Skin epidermis (tissue), 12 donors: ENCODE data around the gene POMT1.
A peak's percentile ranks its signal among the peaks of the same experiment; 100 is the strongest.
"Not testable (repeated sequence)": the region's sequence is repeated elsewhere in the genome, so short reads cannot be mapped to it uniquely, and the experiment has no call there.

ENCODE experiments used
- H3K27ac ChIP-seq, 21 experiments: fragments of 200-600 bp; sonication (generic) in 11 of 21; one replicate each; pipeline ENCODE4 v1.5.0; 2020; ENCODE audit warnings: mild to moderate bottlenecking in 3 of 21, inconsistent platforms in 2 of 21, moderate library complexity in 2 of 21
- H3K4me3 ChIP-seq, 7 experiments: fragments of 200-600 bp; sonication (generic) in 2 of 7; one replicate each; pipeline ENCODE4 v1.5.0; 2020; ENCODE audit warnings: inconsistent platforms in 2 of 7, mild to moderate bottlenecking in 2 of 7, moderate library complexity in 1 of 7

POMT1 gene

DNA sequence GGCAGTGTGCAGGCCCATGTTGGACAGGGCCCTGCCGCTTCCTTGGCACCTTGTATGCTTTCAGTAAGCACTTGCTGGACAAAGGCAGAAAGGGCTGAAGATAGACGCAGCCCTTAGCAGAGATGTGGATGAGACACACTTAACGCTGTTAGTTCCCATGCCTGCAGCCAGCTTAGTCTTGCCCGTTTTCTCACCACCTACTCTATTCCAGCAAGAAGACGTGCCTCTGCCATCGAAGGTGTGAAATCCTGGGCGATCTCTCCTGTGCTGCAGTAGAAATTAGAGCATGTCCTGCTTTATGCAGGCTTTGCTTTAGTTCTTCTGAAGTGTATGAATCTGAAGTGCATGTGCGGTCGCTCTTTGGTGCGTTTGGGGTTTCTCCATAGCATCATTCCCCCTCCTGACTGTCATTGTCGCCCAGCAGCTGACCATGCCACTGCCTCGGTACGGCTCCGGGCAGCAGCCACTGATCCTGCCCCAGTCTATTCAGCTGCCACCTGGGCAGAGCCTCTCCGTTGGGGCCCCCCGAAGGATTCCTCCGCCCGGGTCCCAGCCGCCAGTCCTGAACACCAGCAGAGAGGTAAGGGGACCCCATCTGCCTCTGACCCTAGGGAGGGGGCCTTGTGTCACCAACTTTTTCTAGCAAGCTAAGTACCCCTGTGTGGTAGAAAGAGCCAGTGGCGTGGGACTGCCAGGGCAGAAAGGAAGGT, 11.6 kb upstream of the POMT1 start:
- H3K27ac ChIP-seq, result no peak overlapping the region

DNA sequence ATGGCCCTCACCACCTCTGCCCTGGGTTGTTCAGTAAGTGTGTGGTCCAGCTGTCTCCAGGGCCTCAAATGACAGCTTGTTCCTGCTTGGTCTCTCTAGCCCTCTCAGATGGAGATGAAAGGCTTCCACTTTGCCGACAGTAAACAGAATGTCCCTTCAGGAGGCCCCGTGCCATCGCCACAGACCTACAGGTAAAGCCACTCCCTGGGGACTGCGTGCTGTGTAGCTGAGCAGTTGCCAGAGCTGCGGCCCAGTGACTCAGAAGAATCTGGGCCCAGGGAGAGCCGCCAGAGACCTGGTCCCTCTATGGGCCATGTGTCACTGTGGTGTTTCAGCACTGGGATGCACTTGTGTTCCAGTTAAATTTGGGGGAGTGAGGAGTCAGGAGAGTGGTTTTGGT, 10.6 kb upstream of the POMT1 start:
- no peak overlapping the region for H3K4me3 ChIP-seq
- H3K27ac ChIP-seq, result no peak overlapping the region

More for the DNA sequence above, 11.6 kb upstream of the POMT1 start:
- H3K4me3 ChIP-seq, result no peak overlapping the region

DNA sequence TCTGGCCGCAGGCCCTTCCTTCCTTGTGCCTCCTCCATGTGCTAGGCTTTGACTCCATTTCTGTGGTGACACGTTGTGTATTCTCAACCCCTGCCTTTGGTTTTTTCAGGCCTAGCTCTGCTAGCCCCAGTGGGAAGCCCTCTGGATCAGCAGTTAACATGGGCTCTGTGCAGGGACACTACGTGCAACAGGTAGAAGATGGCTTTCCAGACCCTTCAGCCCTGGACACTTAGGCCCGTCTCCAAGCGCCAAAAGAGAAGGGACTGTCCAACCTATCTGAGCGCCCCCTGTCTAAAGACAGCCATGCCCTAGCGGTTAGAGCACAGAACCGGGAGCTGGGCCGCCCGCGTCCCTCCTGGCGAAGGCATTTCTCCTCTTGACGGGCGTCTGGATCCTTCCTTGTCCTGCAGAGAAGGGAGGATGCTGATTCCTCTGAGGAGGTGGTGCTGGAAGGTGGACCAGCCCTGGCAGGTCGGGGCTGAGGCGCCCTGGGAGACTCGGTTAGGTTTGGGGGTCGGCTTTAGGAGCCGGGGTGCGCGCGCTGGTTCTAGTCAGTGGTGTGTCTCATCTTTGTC, 8.3 kb upstream of the POMT1 start:
- no peak overlapping the region for H3K4me3 ChIP-seq
- no peak overlapping the region for H3K27ac ChIP-seq

DNA sequence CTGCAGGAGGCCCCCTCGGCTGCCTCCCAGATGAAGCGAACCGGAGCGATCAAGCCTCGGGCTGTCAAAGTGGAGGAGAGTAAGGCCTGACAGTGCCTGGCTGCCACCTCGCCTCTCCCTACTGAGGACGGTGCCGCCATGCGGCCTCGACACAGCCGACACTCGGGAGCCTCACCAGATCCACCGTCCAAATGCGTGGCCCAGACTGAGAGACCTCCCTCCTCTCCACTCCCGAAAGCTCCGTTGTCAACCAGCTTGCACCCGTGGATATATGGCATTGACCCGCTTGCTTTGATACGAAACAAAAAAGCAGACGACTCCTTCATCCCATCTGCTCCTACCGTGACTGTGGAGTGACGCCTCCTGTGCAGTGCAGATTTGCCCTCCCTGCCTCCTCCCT, 6.9 kb upstream of the POMT1 start:
- H3K27ac ChIP-seq, result no peak overlapping the region

DNA sequence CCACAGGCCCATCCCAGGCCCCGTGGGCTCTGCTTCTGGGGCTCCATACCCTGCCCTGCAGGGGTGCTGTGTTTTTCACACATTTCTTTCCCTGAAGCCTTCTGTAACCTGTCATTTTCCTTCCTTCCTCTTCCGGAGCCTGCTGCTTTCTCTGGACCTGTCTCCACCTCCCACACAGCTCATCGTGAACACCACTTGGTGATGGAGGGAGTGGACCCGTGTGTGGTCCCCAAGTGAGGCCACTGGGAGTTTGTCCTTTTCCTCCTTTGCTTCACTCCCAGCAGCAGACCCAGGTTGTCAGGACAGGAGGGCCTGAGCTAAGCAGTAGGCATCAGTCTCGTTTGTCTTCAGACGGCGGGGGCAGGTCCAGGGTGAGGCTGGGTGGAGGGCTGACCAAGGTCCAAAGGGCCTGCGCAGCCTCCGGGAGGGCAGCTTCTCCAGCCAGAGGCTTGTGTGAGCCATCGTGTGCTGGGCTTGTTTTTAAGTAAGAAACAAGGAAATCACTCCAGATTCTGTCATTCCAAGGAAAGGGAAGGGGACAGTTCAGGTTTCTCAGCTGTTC, 5.8 kb upstream of the POMT1 start:
- Histone ChIP-seq H3K27ac (no peak overlapping the region), H3K4me3 (no peak overlapping the region)

More for the DNA sequence above, 6.9 kb upstream of the POMT1 start:
- no peak overlapping the region for H3K4me3 ChIP-seq

DNA sequence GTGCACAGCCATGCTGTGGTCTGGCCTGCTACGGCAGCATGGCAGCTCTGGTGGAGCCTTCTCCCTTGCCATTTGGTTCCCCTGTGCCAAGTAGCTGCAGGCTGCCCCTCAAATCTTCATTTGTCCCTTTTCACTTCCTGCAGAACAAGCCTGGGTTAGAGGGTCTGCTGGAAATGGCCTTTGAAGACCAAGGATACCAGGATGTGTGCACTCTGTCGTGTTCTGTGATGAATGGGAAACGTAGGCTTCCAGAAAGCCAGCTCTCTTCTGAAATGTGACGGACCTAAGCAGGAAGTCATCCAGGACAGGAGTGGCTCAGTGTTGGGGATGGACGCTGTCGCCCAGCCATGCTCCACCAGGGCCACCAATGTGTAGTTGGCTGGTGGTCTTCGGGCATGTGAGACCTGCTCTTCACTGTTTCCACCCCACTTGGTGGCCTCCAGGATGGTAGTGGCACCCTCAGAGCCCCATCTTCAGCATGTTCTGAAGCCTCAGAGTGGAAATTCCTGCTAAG, 3.4 kb upstream of the POMT1 start:
- peak overlapping the region in 1 of 21 experiments; percentile 81 for H3K27ac ChIP-seq
- no peak overlapping the region for H3K4me3 ChIP-seq

DNA sequence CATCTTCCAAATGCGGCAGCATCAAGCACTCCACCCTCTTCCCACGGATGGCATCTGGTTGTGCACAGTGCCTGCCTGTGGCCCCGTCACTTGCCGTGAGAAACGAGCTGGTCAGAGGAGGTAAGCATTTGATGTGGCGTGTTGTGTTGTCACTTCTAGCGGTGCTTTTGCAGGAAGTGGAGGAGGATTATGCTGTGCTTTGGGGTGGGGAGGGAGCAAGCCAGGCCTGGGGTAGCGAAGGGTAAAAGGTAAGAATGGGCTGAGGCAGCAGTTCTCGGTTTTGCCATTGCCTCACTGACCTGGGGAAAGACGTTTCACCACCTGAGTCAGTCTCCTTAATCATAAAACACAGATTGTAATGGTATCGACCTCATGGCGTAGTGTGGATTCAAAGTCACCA, 2.3 kb upstream of the POMT1 start:
- H3K27ac ChIP-seq, result peak overlapping the region in 6 of 21 experiments; percentile 18 to 81 (median 26)

DNA sequence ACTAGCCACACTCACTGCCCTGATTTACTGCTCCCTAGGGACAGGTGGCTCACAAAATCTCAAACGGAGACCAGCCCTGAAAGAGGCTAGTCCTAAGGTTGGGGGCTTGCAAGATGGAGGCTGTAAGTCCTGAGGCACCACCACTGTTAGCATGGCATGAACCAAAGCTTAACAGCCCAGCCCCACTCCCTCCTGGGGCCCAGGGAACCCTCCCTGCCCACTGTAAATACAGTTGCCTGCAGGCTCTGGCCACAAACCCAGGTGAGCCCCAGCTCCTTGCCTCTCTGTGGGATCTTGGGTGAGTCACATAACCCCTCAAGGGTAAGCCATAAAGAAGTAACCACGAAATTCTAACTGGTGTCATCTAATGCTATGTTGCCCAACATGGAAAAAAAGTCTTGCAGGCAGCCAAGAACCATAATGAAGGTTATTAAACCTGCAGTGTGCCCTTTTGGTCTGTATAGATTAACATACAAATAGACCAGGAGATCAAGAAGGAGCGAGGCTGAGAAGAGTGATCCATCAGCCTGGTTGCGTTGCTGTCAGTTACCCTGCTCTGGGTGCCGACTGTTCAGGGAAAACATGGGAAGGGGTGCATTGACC, 1.7 kb upstream of the POMT1 start:
- peak overlapping the region in 6 of 21 experiments; percentile 18 to 81 (median 26) for H3K27ac ChIP-seq

More for the DNA sequence above, 2.3 kb upstream of the POMT1 start:
- no peak overlapping the region for H3K4me3 ChIP-seq

DNA sequence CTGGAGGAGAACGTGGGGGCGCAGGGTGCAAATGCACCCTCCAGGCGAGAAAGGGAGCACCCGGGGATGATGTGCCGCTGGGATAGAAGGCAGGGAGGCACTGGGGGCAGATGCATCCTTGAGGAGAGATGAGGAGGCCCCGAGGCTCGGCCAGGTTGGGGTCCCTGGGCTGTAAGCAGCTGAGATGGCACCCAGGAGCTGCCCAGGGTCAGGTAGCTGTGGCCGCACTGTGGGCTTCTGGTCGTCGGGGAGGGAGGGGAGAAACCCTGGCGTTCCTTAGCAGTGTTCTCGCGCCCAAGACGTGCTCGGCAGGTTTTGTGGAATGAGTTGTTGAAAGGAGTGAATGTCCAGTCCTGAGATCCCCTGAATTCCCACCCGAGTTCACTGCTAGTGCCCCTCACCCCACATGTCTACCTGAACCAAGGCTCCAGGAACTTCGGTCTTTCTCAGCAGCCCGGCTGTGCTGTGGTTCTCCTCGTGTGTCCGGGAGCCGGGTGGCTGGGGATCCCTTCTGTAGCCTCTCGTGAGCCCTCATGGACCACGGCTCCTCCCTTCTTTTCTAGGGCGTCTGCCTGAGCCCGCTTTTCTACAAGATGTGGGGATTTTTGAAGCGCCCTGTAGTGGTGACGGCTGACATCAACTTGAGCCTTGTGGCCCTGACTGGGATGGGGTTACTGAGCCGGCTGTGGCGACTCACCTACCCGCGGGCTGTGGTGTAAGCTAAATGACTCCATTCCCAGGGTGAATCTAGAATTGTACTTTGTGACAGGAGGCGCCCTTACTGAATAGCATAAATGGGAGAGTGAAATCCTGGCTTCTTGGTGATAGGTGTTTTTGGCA, 1.1 kb downstream of the POMT1 start:
- Histone ChIP-seq H3K27ac (peak overlapping the region in 13 of 21 experiments; percentile 8 to 88 (median 77)), H3K4me3 (peak overlapping the region; percentile 58 to 98 (median 86))

More for the DNA sequence above, 1.7 kb upstream of the POMT1 start:
- H3K4me3 ChIP-seq, result no peak overlapping the region

DNA sequence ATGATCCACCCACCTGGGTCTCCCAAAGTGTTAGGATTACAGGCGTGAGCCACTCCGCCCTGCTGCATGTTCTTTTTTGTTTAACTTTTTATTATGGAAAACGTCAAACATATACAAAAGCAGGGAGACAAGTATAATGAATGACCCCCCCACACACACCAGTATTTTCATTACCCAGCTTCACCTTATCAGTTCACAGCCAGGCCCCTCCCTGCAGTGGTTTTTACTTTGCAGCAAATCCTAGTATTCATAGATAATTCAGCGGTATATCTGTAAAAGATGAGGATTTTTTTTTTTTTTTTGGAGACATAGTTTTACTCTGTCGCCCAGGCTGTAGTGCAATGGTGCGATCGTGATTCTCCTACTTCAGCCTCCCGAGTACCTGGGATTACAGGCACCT, 2.3 kb downstream of the POMT1 start:
- Histone ChIP-seq H3K27ac (no peak overlapping the region), H3K4me3 (no peak overlapping the region)

DNA sequence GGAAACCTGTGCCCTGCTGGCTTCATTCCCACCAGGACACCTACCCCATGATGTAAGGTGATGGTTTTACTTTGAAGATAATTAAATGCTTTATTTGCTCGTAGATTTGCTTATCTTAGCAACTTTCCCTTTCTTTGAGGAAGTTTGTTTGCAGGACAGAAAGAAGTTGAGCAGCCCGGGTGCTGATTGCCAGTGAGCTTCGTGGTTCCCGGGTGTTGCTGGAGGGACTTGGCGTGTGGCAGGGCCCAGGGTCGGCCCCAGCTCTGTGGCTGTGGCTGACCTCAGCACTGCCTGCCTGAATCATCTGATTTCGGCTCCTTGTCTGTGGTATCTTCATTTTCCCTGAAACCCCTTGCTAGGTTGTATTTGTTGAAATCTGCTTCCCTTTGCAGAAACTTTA, 8.7 kb downstream of the POMT1 start:
- H3K4me3 ChIP-seq, result no peak overlapping the region
- H3K27ac ChIP-seq, result no peak overlapping the region

DNA sequence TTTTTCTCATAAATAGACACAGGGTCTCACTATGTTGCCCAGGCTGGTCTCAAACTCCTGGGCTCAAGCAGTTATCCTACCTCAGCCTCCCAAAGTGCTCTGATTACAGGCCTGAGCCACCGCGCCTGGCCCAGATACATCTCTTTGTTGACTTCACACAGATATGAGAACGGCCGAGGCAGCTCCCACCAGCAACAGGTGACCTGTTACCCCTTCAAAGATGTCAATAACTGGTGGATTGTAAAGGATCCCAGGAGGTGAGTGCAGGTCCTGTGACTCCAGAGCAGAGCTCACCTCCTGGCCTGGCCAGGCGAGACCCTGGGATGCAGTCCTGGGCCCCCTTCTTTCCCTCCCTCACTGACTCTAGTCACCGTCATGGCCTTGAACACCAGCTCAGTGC, 9.2 kb downstream of the POMT1 start:
- Histone ChIP-seq H3K4me3 (no peak overlapping the region), H3K27ac (no peak overlapping the region)

DNA sequence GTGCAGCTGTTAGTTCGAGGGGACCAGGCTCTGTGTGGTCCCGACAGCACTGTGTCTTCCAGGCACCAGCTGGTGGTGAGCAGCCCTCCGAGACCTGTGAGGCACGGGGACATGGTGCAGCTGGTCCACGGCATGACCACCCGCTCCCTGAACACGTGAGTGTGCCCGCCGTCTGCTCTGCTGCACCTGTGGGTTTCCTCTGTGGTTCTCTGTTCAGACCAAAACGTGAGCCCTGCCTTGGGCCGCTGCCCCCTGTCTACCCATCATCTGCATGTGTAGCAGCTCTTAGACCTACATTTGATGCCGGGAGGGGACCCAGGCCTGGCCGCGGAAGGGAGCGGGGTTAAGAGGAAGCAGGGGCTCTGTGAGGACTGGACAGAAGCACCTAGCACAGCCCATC, 10.5 kb downstream of the POMT1 start:
- H3K27ac ChIP-seq, result no peak overlapping the region
- H3K4me3 ChIP-seq, result no peak overlapping the region

DNA sequence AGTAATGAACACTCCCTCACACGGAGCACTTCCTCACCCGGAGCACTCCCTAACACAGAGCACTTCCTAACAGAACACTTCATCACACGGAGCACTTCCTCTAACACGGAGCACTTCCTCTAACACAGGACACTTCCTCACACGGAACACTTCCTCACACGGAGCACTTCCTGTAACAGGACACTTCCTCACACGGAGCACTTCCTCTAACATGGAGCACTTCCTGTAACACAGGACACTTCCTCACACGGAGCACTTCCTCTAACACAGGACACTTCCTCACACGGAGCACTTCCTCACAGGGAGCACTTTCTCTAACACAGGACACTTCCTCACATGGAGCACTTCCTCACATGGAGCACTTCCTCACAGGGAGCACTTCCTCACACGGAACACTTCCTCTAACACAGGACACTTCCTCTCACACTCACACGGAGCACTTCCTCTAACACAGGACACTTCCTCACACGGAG, 12.9 kb downstream of the POMT1 start:
- H3K27ac ChIP-seq, H3K4me3 ChIP-seq: not testable (repeated sequence)

DNA sequence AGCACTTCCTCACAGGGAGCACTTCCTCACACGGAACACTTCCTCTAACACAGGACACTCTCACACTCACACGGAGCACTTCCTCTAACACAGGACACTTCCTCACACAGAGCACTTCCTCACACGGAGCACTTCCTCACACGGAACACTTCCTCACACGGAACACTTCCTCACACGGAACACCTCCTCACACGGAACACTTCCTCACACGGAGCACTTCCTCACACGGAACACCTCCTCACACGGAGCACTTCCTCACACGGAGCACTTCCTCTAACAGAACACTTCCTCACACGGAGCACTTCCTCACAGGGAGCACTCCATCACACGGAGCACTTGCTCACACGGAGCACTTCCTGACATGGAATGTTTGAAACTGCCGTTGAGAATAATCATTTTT, 13.4 kb downstream of the POMT1 start:
- Histone ChIP-seq H3K27ac (no peak overlapping the region), H3K4me3 (no peak overlapping the region)

DNA sequence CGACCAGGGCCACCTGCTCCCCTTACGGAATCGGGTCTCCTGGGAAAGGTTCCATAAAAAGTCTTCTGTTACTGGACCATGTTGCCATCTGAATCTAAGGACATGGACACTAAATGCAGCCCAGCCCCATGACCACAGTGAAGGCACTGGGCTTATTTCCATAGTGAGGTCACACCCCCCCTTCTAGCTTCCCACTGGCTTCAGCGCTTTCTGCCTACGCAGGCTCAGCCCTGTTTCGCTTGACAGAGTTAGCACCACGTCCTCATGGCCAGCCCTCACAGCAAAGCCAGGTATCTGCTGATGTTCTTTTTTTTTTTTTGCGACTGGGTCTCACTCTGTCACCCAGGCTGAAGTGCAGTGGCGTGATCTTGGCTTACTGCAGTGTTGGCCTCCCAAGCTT, 14.2 kb downstream of the POMT1 start:
- Histone ChIP-seq H3K4me3 (no peak overlapping the region), H3K27ac (no peak overlapping the region)

DNA sequence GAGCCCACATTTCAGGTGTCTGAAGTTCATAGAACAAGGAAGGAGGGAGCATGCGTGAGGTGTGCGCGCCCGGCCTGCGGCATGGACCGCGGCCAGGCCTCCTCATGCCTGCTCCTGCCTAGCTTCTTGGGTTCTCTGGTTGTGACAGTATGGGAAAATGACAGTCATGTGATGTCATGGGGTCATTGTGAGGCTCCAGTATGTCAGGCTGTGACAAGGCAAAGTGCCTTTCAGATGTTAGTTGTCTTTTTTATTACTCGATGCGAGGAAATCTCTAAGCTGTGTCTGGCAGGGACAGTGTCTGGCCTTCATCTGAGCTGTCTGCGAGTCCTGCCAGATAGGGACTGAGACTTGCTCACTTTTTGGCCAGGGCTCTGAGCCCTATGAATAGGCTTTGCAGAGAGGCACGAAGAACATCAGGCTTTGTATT, 15.1 kb downstream of the POMT1 start:
- H3K27ac ChIP-seq, result no peak overlapping the region
- no peak overlapping the region for H3K4me3 ChIP-seq

DNA sequence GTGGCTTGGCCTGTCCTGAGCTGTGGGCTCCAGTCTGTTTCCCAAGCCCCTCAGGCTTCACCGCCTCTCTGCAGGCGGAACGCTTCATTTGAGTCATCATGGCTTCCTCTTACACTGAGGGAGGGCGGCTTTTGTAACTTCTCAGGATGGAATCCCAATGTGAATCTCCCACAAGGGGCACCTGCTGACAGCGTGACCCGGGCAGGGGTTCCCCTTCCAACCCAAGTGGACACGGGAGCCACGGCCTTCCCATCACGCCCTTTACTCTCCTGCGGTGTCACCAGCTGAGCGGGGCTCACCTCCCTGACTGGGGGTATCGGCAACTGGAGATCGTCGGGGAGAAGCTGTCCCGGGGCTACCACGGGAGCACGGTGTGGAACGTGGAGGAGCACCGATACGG, 15.8 kb downstream of the POMT1 start:
- Histone ChIP-seq H3K4me3 (no peak overlapping the region), H3K27ac (no peak overlapping the region)

DNA sequence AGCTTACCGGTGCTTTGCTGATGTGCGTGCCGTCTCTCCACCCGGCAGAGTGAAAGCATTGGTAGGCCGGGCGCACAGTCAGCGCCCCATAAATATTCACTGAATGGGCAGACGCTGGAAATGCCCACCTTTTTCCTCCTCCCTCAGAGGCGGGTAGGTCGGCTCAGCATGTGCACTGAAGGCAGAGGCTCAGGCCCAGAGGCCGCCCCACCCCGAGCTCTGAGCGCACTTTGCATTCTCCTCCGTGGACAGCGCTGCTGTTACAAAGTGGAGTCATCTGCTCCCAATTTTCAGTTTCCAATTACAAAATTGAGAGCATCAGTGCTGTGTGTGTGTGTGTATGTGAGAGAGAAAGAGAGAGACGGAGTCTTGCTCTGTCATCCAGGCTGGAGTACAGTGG, 17.8 kb downstream of the POMT1 start:
- no peak overlapping the region for H3K4me3 ChIP-seq
- H3K27ac ChIP-seq, result no peak overlapping the region

DNA sequence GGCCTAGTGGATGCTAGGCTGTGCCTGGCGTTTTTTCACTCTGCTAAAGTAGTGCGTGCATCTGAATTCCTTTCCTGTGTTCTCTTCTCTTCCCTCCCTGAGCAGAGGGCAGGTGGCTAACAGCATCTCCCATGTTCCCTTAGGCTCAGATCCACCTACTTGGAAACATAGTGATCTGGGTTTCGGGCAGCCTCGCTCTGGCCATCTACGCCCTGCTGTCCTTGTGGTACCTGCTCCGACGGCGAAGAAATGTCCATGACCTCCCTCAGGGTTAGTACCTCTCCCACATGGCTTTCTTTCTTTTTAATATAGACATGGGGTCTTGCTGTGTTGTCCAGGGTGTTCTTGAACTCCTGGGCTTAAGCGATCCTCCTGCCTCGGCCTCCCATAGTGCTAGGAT, 18.5 kb downstream of the POMT1 start:
- Histone ChIP-seq H3K4me3 (no peak overlapping the region), H3K27ac (no peak overlapping the region)
